Placental epithelial cell (primary cell): ENCODE results near the gene KIF1C. TPM values are rescaled to one million over a fixed set of nuclear protein-coding genes. Genes with fewer than 3 reads are reported as not detected.

Experiments used
- small RNA-seq: library from RNA; depleted of rRNA; stranded (forward); fragments of <200 nt; gene quantifications from one replicate; pipeline ENCODE3, GENCODE V24; 2012
- total RNA-seq: library from RNA; depleted of rRNA; stranded (reverse); fragments of >200 nt; gene quantifications from 2 replicates; pipeline ENCODE4 v1.2.3, GENCODE V29; 2012

Gene KIF1C
- total RNA-seq, result 40.8 and 63.3 TPM in 2 replicates

GRCh38 chr17:4997302-4998026 lies at the start of gene KIF1C, which contains the start of gene INCA1:
Gene KIF1C, plus strand, starts transcription at chr17:4997950. Its CDS starts 2,297 bp downstream, at chr17:5000247.
Gene INCA1, minus strand, starts transcription at chr17:4997522. Its CDS starts 3,085 bp downstream, at chr17:4994437.

GRCh38 chr17:4948166-4948930 lies 49.4 kb upstream of the KIF1C start, which contains the start of gene PFN1:
Gene PFN1, minus strand, starts transcription at chr17:4948530. Its CDS starts 136 bp downstream, at chr17:4948394.

DNA sequence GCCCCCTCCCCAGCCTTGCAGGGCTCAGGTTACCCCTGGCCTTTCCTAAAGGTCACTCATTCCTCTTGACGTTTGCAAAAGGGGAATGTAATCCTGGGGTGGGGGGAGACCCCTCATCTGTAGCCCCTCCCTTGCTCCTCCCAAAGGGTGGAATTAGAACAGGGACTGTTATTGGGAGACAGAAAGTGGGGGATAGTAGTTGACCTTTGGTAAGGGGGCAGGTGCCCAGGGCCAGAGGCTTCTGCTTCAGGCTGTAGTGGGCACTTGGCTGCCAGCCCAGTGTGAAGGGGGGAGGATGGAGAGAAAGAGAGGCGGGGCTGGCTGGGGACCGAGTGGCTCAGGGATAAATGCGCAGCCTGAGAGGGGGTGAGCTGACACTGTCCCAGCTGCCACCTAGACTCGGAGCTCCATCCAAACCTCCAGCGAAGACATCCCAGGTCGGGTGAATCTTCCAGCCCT lies 47.0 kb upstream of the KIF1C start, which contains the start of gene ENO3:
Gene ENO3 (plus strand): TSS at position 374 of the 459 bp plus-strand sequence. CDS start 711 bp downstream, outside the sequence.

DNA sequence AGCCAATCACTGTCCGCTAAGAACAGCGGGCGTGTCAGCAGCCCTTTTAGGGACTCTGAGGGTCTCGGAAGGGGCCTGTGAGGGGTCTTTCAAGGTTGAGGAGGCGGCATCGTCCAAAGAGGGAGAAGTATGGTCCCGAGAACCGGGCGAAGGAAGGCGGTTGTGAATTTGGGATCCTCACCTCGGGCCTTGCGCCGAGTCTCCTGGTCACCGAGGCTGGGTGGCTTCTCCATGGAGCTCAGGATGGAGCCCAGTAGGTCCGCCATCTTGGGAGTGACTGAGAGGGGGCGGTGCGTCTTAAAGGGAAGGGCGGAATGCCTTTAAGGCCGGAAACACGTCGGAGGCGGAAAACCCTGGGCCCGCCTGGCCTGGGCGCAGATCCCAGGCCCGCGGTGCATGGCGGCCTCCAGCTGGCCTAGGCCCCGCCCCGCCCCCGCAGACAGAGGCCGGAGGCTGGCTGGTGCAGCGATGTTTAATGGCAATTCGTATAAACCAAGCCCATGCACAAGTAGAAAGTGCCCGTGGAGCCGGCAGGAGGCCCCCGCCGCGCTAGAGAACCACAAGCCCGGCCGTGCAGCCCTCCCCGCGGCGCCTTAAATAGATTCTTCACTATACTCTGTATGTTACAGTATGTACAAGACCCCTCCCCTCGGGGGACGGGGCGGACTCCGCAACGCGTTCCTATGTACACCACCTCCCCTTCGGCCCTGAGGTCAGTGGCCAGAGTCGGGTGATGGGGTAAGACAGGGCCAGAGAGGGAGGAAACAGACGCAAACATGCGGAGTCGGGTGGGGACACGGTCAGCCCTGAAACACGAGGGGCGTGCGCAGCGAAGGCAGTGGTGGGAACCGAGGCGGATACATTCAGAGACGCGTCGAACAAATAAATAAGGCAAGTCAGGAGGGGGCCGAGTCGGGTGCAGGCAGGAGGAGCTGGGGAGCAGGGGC lies 29.9 kb upstream of the KIF1C start, which contains the start of gene SPAG7:
Gene SPAG7 (minus strand): TSS at position 279 of the 947 bp plus-strand sequence. CDS start 13 bp downstream, at position 266.

GRCh38 chr17:4986951-4987766 lies 10.6 kb upstream of the KIF1C start, which contains the start of gene CAMTA2:
Gene CAMTA2, minus strand, starts transcription at chr17:4987675. Its CDS starts 1,453 bp downstream, at chr17:4986222.

GRCh38 chr17:5035315-5035714 lies 37.6 kb downstream of the KIF1C start, which contains the start of gene SLC52A1:
Gene SLC52A1, minus strand, starts transcription at chr17:5035426. Its CDS starts 820 bp downstream, at chr17:5034606.

Small RNA genes within 50 kb of the gene (small RNA-seq; reads per million reads assigned to genes)
- gene MIR6864 (0.49 reads per million, percentile 26 among the genes with 10 or more reads in this experiment), gene MIR6865 (0.75 reads per million, percentile 45 among the genes with 10 or more reads in this experiment)

Other genes starting within 250 kb of the KIF1C start
- gene TM4SF5, start 226.1 kb upstream of the KIF1C start, total RNA-seq, result not detected in 2 replicates
- gene VMO1, start 211.6 kb upstream of the KIF1C start, total RNA-seq, result 0.33 TPM in 1 of 2 replicates, not detected in the other
- 0.79 TPM in 1 of 2 replicates, not detected in the other for gene GLTPD2, start 209.0 kb upstream of the KIF1C start, total RNA-seq
- 78.5 and 282 TPM in 2 replicates for gene PSMB6, start 201.8 kb upstream of the KIF1C start, total RNA-seq
- 54.9 and 100 TPM in 2 replicates for gene PLD2, start 190.8 kb upstream of the KIF1C start, total RNA-seq
- 69.8 and 90.7 TPM in 2 replicates for gene MINK1, start 164.6 kb upstream of the KIF1C start, total RNA-seq
- 32.5 and 48.7 TPM in 2 replicates for gene C17orf107, start 98.4 kb upstream of the KIF1C start, total RNA-seq
- gene CHRNE, start 94.9 kb upstream of the KIF1C start, total RNA-seq, result 0.87 and 1.6 TPM in 2 replicates
- gene GP1BA, start 65.7 kb upstream of the KIF1C start, total RNA-seq, result not detected in 2 replicates
- 49.5 and 65.2 TPM in 2 replicates for gene SLC25A11, start 57.9 kb upstream of the KIF1C start, total RNA-seq
- gene RNF167, start 57.7 kb upstream of the KIF1C start, total RNA-seq, result 38.5 and 60.9 TPM in 2 replicates
- gene PFN1, start 49.4 kb upstream of the KIF1C start, total RNA-seq, result 275 and 588 TPM in 2 replicates
- 3.7 and 8.2 TPM in 2 replicates for gene ENO3, start 46.8 kb upstream of the KIF1C start, total RNA-seq
- gene SPAG7, start 30.1 kb upstream of the KIF1C start, total RNA-seq, result 34.9 and 68.7 TPM in 2 replicates
- gene CAMTA2, start 10.3 kb upstream of the KIF1C start, total RNA-seq, result 10.2 and 12.5 TPM in 2 replicates
- gene INCA1, start 428 bp upstream of the KIF1C start, total RNA-seq, result 0.43 and 1.6 TPM in 2 replicates
- 0.33 TPM in 1 of 2 replicates, not detected in the other for gene SLC52A1, start 37.5 kb downstream of the KIF1C start, total RNA-seq
- gene ZFP3, start 80.5 kb downstream of the KIF1C start, total RNA-seq, result 3.1 and 4.4 TPM in 2 replicates
- 3.4 and 12.6 TPM in 2 replicates for gene ZNF232, start 113.9 kb downstream of the KIF1C start, total RNA-seq
- gene USP6, start 118.1 kb downstream of the KIF1C start, total RNA-seq, result 0.11 and 6.7 TPM in 2 replicates
- 8.6 and 13.0 TPM in 2 replicates for gene ZNF594, start 193.9 kb downstream of the KIF1C start, total RNA-seq
- gene SCIMP, start 236.9 kb downstream of the KIF1C start, total RNA-seq, result not detected in 2 replicates